A549 (cell line): Measurements from ENCODE around the gene GSE1. TPM values are rescaled to one million over a fixed set of nuclear protein-coding genes. Genes with fewer than 3 reads are reported as not detected.

Experiments used
- ATAC-seq, 2 experiments: fragments of 200-7000 bp in 1 of 2; fragments of >200 bp in 1 of 2; cut with Nextera tagmentation in 1 of 2; cut with Tn5 transposase in 1 of 2; 3 replicates each; pipeline versions ENCODE4 v1.8.0 to v1.9.1; 2018 to 2020; ENCODE audit warnings: mild to moderate bottlenecking in 1 of 2, moderate library complexity in 1 of 2
- CTCF ChIA-PET: fragments of 300-600 bp; sonication (Branson Sonifier 250); formaldehyde crosslinking; extraction: SDS; loops from one replicate; lab custom pipeline; 2021; ENCODE audit warnings: antibody characterized with exemption, inconsistent platforms; lab: Yijun Ruan, JAX
- POLR2A ChIA-PET: fragments of 350-600 bp; formaldehyde crosslinking; extraction: SDS; loops from one replicate; lab custom pipeline; 2021; ENCODE audit warnings: antibody characterized with exemption, inconsistent platforms; lab: Yijun Ruan, JAX
- DNase-seq, 2 experiments: peaks; one replicate each; pipeline versions ENCODE4 v3.0.0 to v3.0.0-alpha.2; 2011 to 2016; ENCODE audit warnings: low read depth in 1 of 2, low spot score in 1 of 2
- FAIRE-seq: peaks from 2 replicates; lab custom pipeline; 2011; peaks lifted over from hg19 to GRCh38; lab: Jason Lieb, UNC
- H3K27ac ChIP-seq, 2 experiments: fragments of >200 bp; sonication (Bioruptor Twin); formaldehyde crosslinking; 3 replicates each; pipeline ENCODE4 v1.5.1; 2016 to 2017
- H3K4me1 ChIP-seq: fragments of >200 bp; sonication (Bioruptor Twin); formaldehyde crosslinking; 3 replicates; pipeline ENCODE4 v1.6.1; 2016
- H3K4me2 ChIP-seq: fragments of >200 bp; sonication (Bioruptor Twin); formaldehyde crosslinking; 3 replicates; pipeline ENCODE4 v1.6.1; 2016
- H3K4me3 ChIP-seq: fragments of >200 bp; sonication (Bioruptor Twin); formaldehyde crosslinking; 3 replicates; pipeline ENCODE4 v1.5.1; 2016
- H3K9me3 ChIP-seq: fragments of >200 bp; sonication (Bioruptor Twin); formaldehyde crosslinking; 3 replicates; pipeline ENCODE4 v1.6.1; 2016
- BHLHE40 ChIP-seq: IDR thresholded peaks from 2 replicates; pipeline ENCODE4 v1.6.1; 2012; ENCODE audit warnings: low read depth, low read length, inconsistent platforms
- CBX2 ChIP-seq: fragments of 200-600 bp; sonication (generic); IDR thresholded peaks from 2 replicates; pipeline ENCODE4 v1.6.1; 2016; ENCODE audit warnings: low read depth, mild to moderate bottlenecking, borderline replicate concordance
- CHD2 ChIP-seq: fragments of 150-350 bp; IDR thresholded peaks from 2 replicates; pipeline ENCODE4 v1.6.1; 2014; ENCODE audit warnings: low read length; ENCODE audit not compliant: partially characterized antibody
- EHF ChIP-seq: fragments of 250-450 bp; sonication (Bioruptor Pico); IDR thresholded peaks from 2 replicates; pipeline ENCODE4 v1.5.0; 2020; ENCODE audit warnings: mild to moderate bottlenecking
- ESRRA ChIP-seq: fragments of 150-350 bp; IDR thresholded peaks from 2 replicates; pipeline ENCODE4 v1.6.1; 2014; ENCODE audit warnings: mild to moderate bottlenecking, low read length, borderline replicate concordance
- FOSB ChIP-seq: fragments of 250-450 bp; sonication (Bioruptor Pico); IDR thresholded peaks from 2 replicates; pipeline ENCODE4 v1.5.0; 2020; ENCODE audit warnings: mild to moderate bottlenecking, moderate library complexity
- FOXS1 ChIP-seq: fragments of 250-450 bp; sonication (Bioruptor Pico); IDR thresholded peaks from 2 replicates; pipeline ENCODE4 v1.5.0; 2020; ENCODE audit warnings: mild to moderate bottlenecking, moderate library complexity
- HDAC2 ChIP-seq: fragments of 200-600 bp; sonication (generic); IDR thresholded peaks from 2 replicates; pipeline ENCODE4 v1.6.1; 2016
- HOXB5 ChIP-seq: fragments of 250-450 bp; sonication (Bioruptor Pico); IDR thresholded peaks from 2 replicates; pipeline ENCODE4 v1.5.0; 2020; ENCODE audit warnings: mild to moderate bottlenecking, moderate library complexity
- JUN ChIP-seq, 2 experiments: fragments of >200 bp; sonication (Bioruptor Twin); formaldehyde crosslinking; IDR thresholded peaks; 2 replicates in 1 of 2; 3 replicates in 1 of 2; pipeline ENCODE4 v1.6.1; 2016 to 2017
- JUNB ChIP-seq: fragments of >200 bp; sonication (Bioruptor Twin); formaldehyde crosslinking; IDR thresholded peaks from 2 replicates; pipeline ENCODE4 v1.6.1; 2016
- KDM1A ChIP-seq: fragments of 200-600 bp; sonication (generic); IDR thresholded peaks from 2 replicates; pipeline ENCODE4 v1.6.1; 2016; ENCODE audit warnings: low read depth, mild to moderate bottlenecking
- MAFK ChIP-seq: fragments of 450-650 bp; IDR thresholded peaks from 2 replicates; pipeline ENCODE4 v1.6.1; 2014; ENCODE audit not compliant: partially characterized antibody
- NFE2L2 ChIP-seq: fragments of 150-350 bp; conservative IDR thresholded peaks from 2 replicates; pipeline ENCODE4 v1.6.1; 2014; ENCODE audit warnings: low read length
- NR3C1 ChIP-seq: fragments of >200 bp; sonication (Bioruptor Twin); formaldehyde crosslinking; IDR thresholded peaks from 3 replicates; pipeline ENCODE4 v1.6.1; 2017
- PHF8 ChIP-seq: fragments of 200-600 bp; sonication (generic); IDR thresholded peaks from 2 replicates; pipeline ENCODE4 v1.6.1; 2016; ENCODE audit warnings: low read depth, mild to moderate bottlenecking, antibody characterized with exemption, moderate library complexity, borderline replicate concordance
- POLR2A ChIP-seq: IDR thresholded peaks from 2 replicates; pipeline ENCODE4 v1.6.1; 2012; ENCODE audit warnings: mild to moderate bottlenecking, low read length
- RAD21 ChIP-seq, 2 experiments: fragments of >200 bp in 1 of 2; sonication (Bioruptor Twin) in 1 of 2; formaldehyde crosslinking in 1 of 2; IDR thresholded peaks in 1 of 2; conservative IDR thresholded peaks in 1 of 2; 2 replicates in 1 of 2; 3 replicates in 1 of 2; pipeline ENCODE4 v1.6.1; 2012 to 2018; ENCODE audit warnings: inconsistent platforms in 1 of 2
- RCOR1 ChIP-seq: fragments of 150-350 bp; IDR thresholded peaks from 2 replicates; pipeline ENCODE4 v1.6.1; 2014; ENCODE audit warnings: antibody characterized with exemption, low read length, low read depth
- RNF2 ChIP-seq: fragments of 200-600 bp; sonication (generic); IDR thresholded peaks from 2 replicates; pipeline ENCODE4 v1.6.1; 2016; ENCODE audit warnings: low read depth, mild to moderate bottlenecking, antibody characterized with exemption, moderate library complexity, borderline replicate concordance
- TFCP2L1 ChIP-seq: fragments of 250-450 bp; sonication (Bioruptor Pico); IDR thresholded peaks from 2 replicates; pipeline ENCODE4 v1.5.0; 2021; ENCODE audit warnings: mild to moderate bottlenecking
- ZC3H11A ChIP-seq: fragments of 450-650 bp; IDR thresholded peaks from 2 replicates; pipeline ENCODE4 v1.6.1; 2014; ENCODE audit warnings: antibody characterized with exemption, mild to moderate bottlenecking
- ZNF302 ChIP-seq: fragments of 250-450 bp; sonication (Bioruptor Pico); IDR thresholded peaks from 2 replicates; pipeline ENCODE4 v1.9.0; 2021; ENCODE audit warnings: inconsistent platforms, mild to moderate bottlenecking, moderate library complexity
- WGBS: methylation state at CpG from one replicate; pipeline ENCODE4 v1.1.6; 2017; ENCODE audit errors: missing lambda C conversion rate; 5-methylcytosine and 5-hydroxymethylcytosine counted together
- polyA plus RNA-seq, 4 experiments: library from polyadenylated mRNA; depleted of rRNA in 3 of 4; stranded (reverse); fragments of >200 nt; fragmentation: RNase III in 1 of 4; extraction: RNeasy Plus Mini Kit Qiagen cat#74134 plus additional on column Dnase treatment in 1 of 4; gene quantifications; 2 replicates in 3 of 4; 3 replicates in 1 of 4; pipeline ENCODE4 v1.2.3, GENCODE V29; 2011 to 2017
- TF ChIP-seq, protein P1 (sequence below): IDR thresholded peaks from 2 replicates; pipeline ENCODE4 v1.6.1; 2012
- TF ChIP-seq, protein P2 (sequence below): fragments of 250-450 bp; sonication (Bioruptor Pico); IDR thresholded peaks from 2 replicates; pipeline ENCODE4 v1.5.0; 2020; ENCODE audit warnings: low read depth, mild to moderate bottlenecking, moderate library complexity
- TF ChIP-seq, protein P3 (sequence below): IDR thresholded peaks from 2 replicates; pipeline ENCODE4 v1.6.1; 2012; ENCODE audit warnings: low read depth, borderline replicate concordance
- TF ChIP-seq, protein P4 (sequence below): fragments of 150-350 bp; IDR thresholded peaks from 2 replicates; pipeline ENCODE4 v1.6.1; 2014; ENCODE audit warnings: low read depth, mild to moderate bottlenecking, low read length
- TF ChIP-seq, protein P5 (sequence below): fragments of 250-450 bp; sonication (Bioruptor Pico); IDR thresholded peaks from 2 replicates; pipeline ENCODE4 v1.5.0; 2021; ENCODE audit warnings: mild to moderate bottlenecking, moderate library complexity, borderline replicate concordance
- TF ChIP-seq, protein P6 (sequence below): fragments of 450-650 bp; IDR thresholded peaks from 2 replicates; pipeline ENCODE4 v1.6.1; 2014; ENCODE audit warnings: antibody characterized with exemption
- TF ChIP-seq, protein P7 (sequence below): fragments of >200 bp; sonication (Bioruptor Twin); formaldehyde crosslinking; IDR thresholded peaks from 2 replicates; pipeline ENCODE4 v1.6.1; 2016

The GSE1 gene
- polyA plus RNA-seq, 2 of the 4 experiments (the other 2 are of a cell fraction): 20.7 to 24.3 TPM

DNA sequence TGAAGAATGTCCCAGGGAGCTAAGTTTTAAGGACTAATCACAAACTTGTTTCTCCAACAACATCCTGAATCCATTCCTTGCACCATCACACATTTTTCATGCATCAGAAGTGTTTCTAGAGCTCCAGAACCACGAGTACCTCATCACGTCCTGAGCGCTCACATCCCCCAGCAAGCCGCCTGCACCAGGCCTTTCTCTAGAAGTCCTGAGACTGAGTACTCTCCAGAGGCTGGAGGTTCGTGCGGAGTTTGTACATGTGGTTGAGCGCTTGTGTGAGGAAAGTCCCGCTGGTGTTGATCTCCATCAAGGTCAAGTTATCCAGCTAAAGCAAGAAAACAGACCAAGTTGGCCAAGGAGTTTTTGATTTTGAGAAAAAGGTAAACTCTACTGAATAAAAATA lies 64.9 kb downstream of the GSE1 start:
- Histone ChIP-seq H3K9me3 (no peaks in the 10 kb centered on the region), H3K4me2 (no peak overlapping the region), H3K27ac (no peak overlapping the region), H3K4me1 (no peaks in the 10 kb centered on the region), H3K4me3 (no peak overlapping the region)
- DNase-seq (no peak), FAIRE-seq (no peak), ATAC-seq (no peak)
- TF ChIP-seq RAD21 (conservative IDR thresholded peaks at IDR 0.05 in 1 of 2, IDR thresholded peaks at IDR 0.05 in 1 of 2) (no peak), BHLHE40 (no peak), CBX2 (no peak), FOSB (CRISPR knock-in tag) (no peak), FOXS1 (no peak), TFCP2L1 (CRISPR knock-in tag) (no peak), ZNF302 (CRISPR knock-in tag) (no peak), NR3C1 (no peak), EHF (CRISPR knock-in tag) (no peak), JUN (IDR thresholded peaks at IDR 0.05) (no peak), RCOR1 (no peak), NFE2L2 (no peak), ESRRA (no peak)
- TF ChIP-seq, protein P1, sequence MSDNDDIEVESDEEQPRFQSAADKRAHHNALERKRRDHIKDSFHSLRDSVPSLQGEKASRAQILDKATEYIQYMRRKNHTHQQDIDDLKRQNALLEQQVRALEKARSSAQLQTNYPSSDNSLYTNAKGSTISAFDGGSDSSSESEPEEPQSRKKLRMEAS: no peak
- TF ChIP-seq, protein P2, sequence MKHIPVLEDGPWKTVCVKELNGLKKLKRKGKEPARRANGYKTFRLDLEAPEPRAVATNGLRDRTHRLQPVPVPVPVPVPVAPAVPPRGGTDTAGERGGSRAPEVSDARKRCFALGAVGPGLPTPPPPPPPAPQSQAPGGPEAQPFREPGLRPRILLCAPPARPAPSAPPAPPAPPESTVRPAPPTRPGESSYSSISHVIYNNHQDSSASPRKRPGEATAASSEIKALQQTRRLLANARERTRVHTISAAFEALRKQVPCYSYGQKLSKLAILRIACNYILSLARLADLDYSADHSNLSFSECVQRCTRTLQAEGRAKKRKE: no peak
- ChIA-PET POLR2A (no interaction called here), CTCF (interaction anchor here (0.9 to 12.4 kb wide), 6 partner anchors 13 to 83 kb away, joined by 3 to 128 read pairs (median 24); no protein-coding TSS in a partner anchor)
- 87% methylated on average over 8 of the region's 8 CpGs for WGBS

DNA sequence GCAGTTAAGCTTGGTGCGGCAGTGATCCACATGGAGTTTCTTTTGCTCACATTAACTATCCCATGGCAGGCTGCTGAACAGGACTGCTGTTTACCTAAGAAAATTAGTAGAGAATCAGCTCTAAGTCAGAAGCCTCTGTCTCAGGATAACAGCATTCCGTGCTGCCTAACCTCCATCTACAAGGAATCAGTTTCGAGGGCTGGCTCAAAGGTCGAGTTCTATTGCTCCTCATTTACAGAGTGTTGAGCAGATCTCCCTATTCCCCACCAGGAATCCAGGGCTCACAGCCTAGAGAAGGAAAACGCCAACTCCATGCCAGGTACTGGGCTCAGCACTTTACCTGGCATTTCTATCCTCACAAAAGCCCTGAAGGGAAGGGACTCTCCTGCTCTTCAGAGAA lies 65.7 kb downstream of the GSE1 start:
- no peak overlapping the region for H3K27ac ChIP-seq
- ATAC-seq (no peak), DNase-seq (no peak), FAIRE-seq (no peak)
- no peak overlapping the region for H3K4me2 ChIP-seq
- H3K9me3 ChIP-seq: no peaks in the 10 kb centered on the region
- POLR2A ChIA-PET: no interaction called here
- TF ChIP-seq RNF2 (no peak), KDM1A (no peak), PHF8 (no peak), HOXB5 (CRISPR knock-in tag) (no peak), RAD21 (conservative IDR thresholded peaks at IDR 0.05 in 1 of 2, IDR thresholded peaks at IDR 0.05 in 1 of 2) (no peak), CHD2 (no peak), ZC3H11A (no peak), MAFK (no peak), RCOR1 (no peak), HDAC2 (no peak)
- TF ChIP-seq, protein P3, sequence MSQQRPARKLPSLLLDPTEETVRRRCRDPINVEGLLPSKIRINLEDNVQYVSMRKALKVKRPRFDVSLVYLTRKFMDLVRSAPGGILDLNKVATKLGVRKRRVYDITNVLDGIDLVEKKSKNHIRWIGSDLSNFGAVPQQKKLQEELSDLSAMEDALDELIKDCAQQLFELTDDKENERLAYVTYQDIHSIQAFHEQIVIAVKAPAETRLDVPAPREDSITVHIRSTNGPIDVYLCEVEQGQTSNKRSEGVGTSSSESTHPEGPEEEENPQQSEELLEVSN: no peak
- TF ChIP-seq, all 56 proteins: peak for 0
- no peaks in the 10 kb centered on the region for H3K4me1 ChIP-seq
- CTCF ChIA-PET: interaction anchor here (1.2 to 12.4 kb wide), 3 partner anchors 13 to 41 kb away, joined by 3 to 128 read pairs (median 96); no protein-coding TSS in a partner anchor
- H3K4me3 ChIP-seq: no peak overlapping the region
- 81% methylated on average over 5 of the region's 5 CpGs for WGBS

DNA sequence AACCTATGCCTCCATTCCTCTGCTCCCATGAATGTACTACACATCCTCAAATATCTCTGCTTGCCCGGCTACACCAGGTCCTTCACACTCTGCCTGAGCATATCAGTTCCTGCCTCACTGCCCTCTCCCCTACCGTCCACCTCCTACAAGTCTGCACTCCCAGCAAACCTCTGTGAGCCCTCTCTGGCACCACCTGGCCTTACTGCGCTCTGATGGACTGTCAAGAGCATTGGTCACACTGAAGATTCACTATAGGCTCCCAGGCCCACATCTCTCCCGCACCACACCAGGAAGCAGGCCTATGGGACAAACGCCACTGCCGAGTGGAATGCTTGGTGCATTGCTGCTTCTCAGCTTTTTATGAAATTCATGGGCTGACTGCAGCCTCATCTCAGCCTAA lies 66.7 kb downstream of the GSE1 start:
- FAIRE-seq: no peak
- no peak for TF ChIP-seq PHF8
- TF ChIP-seq POLR2A: no peak
- TF ChIP-seq, protein P4, sequence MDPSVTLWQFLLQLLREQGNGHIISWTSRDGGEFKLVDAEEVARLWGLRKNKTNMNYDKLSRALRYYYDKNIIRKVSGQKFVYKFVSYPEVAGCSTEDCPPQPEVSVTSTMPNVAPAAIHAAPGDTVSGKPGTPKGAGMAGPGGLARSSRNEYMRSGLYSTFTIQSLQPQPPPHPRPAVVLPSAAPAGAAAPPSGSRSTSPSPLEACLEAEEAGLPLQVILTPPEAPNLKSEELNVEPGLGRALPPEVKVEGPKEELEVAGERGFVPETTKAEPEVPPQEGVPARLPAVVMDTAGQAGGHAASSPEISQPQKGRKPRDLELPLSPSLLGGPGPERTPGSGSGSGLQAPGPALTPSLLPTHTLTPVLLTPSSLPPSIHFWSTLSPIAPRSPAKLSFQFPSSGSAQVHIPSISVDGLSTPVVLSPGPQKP: no peak
- no peak for TF ChIP-seq ZC3H11A
- TF ChIP-seq, protein P5, sequence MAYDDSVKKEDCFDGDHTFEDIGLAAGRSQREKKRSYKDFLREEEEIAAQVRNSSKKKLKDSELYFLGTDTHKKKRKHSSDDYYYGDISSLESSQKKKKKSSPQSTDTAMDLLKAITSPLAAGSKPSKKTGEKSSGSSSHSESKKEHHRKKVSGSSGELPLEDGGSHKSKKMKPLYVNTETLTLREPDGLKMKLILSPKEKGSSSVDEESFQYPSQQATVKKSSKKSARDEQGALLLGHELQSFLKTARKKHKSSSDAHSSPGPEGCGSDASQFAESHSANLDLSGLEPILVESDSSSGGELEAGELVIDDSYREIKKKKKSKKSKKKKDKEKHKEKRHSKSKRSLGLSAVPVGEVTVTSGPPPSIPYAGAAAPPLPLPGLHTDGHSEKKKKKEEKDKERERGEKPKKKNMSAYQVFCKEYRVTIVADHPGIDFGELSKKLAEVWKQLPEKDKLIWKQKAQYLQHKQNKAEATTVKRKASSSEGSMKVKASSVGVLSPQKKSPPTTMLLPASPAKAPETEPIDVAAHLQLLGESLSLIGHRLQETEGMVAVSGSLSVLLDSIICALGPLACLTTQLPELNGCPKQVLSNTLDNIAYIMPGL: no peak
- TF ChIP-seq HDAC2: no peak
- TF ChIP-seq CBX2: no peak
- TF ChIP-seq, protein P6, sequence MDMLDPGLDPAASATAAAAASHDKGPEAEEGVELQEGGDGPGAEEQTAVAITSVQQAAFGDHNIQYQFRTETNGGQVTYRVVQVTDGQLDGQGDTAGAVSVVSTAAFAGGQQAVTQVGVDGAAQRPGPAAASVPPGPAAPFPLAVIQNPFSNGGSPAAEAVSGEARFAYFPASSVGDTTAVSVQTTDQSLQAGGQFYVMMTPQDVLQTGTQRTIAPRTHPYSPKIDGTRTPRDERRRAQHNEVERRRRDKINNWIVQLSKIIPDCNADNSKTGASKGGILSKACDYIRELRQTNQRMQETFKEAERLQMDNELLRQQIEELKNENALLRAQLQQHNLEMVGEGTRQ: no peak
- TF ChIP-seq TFCP2L1 (CRISPR knock-in tag): no peak
- TF ChIP-seq JUNB: no peak
- TF ChIP-seq, protein P7, sequence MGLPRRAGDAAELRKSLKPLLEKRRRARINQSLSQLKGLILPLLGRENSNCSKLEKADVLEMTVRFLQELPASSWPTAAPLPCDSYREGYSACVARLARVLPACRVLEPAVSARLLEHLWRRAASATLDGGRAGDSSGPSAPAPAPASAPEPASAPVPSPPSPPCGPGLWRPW: no peak
- no peaks in the 10 kb centered on the region for H3K9me3 ChIP-seq
- ChIA-PET CTCF (interaction anchor here (10.7 to 12.4 kb wide), 2 partner anchors 21 to 40 kb away, joined by 96 to 128 read pairs; no protein-coding TSS in a partner anchor), POLR2A (no interaction called here)
- peak in 1 of 2 experiments; percentile 9; a peak in 1 of 6 replicates for ATAC-seq
- H3K4me3 ChIP-seq: no peak overlapping the region
- no peak for DNase-seq
- WGBS: 92% methylated on average over 6 of the region's 6 CpGs
- no peak overlapping the region for H3K27ac ChIP-seq
- no peak overlapping the region for H3K4me2 ChIP-seq
- no peaks in the 10 kb centered on the region for H3K4me1 ChIP-seq
